ACC112 (cell line): ENCODE results near the gene DNAJC13.

Source experiments
- H2AFZ ChIP-seq: fragments of 200-600 bp; sonication (generic); one replicate; pipeline ENCODE4 v1.6.0; 2017; ENCODE audit warnings: antibody characterized with exemption, low read length; ENCODE audit not compliant: unreplicated experiment
- H3K27ac ChIP-seq: fragments of 200-600 bp; sonication (generic); 2 replicates; pipeline ENCODE4 v1.5.1; 2014; ENCODE audit warnings: low read depth, mild to moderate bottlenecking, antibody characterized with exemption, low read length, moderate library complexity
- H3K27me3 ChIP-seq: fragments of 200-600 bp; sonication (generic); 2 replicates; pipeline ENCODE4 v1.6.1; 2014; ENCODE audit warnings: mild to moderate bottlenecking, antibody characterized with exemption, low read length, moderate library complexity, mixed read lengths; ENCODE audit not compliant: insufficient read depth
- H3K36me3 ChIP-seq: fragments of 200-600 bp; sonication (generic); 2 replicates; pipeline ENCODE4 v1.6.1; 2016; ENCODE audit warnings: mild to moderate bottlenecking, antibody characterized with exemption, low read length, moderate library complexity, mixed read lengths; ENCODE audit not compliant: insufficient read depth
- H3K4me1 ChIP-seq: fragments of 200-600 bp; sonication (generic); one replicate; pipeline ENCODE4 v1.6.1; 2016; ENCODE audit warnings: low read length, mixed read lengths; ENCODE audit not compliant: insufficient read depth, unreplicated experiment, control insufficient read depth
- H3K4me3 ChIP-seq: fragments of 200-600 bp; sonication (generic); 2 replicates; pipeline ENCODE4 v1.5.1; 2014; ENCODE audit warnings: mild to moderate bottlenecking, low read depth, low read length
- H3K79me2 ChIP-seq: fragments of 200-600 bp; sonication (generic); one replicate; pipeline ENCODE4 v1.6.0; 2016; ENCODE audit warnings: low read length; ENCODE audit not compliant: control insufficient read depth, unreplicated experiment, insufficient read depth

The DNAJC13 gene

GRCh38 chr3:132435224-132435910, 18.1 kb downstream of the DNAJC13 start:
- Histone ChIP-seq H2AFZ (no peak overlapping the region), H3K79me2 (peaks cover 39% of the 10 kb centered on the region), H3K27ac (no peak overlapping the region), H3K4me1 (peaks cover 37% of the 10 kb centered on the region), H3K4me3 (no peak overlapping the region), H3K36me3 (peaks cover 29% of the 10 kb centered on the region; the same call in 1 of the 2 replicates), H3K27me3 (no peaks in the 10 kb centered on the region)

GRCh38 chr3:132435911-132436425, 18.7 kb downstream of the DNAJC13 start:
- Histone ChIP-seq H3K79me2 (peaks cover 39% of the 10 kb centered on the region), H3K27me3 (no peaks in the 10 kb centered on the region), H3K36me3 (peaks cover 31% of the 10 kb centered on the region; the same call in 1 of the 2 replicates), H2AFZ (no peak overlapping the region), H3K4me1 (peaks cover 37% of the 10 kb centered on the region), H3K27ac (no peak overlapping the region), H3K4me3 (no peak overlapping the region)

GRCh38 chr3:132443421-132443820, 26.1 kb downstream of the DNAJC13 start:
- Histone ChIP-seq H3K4me1 (peaks cover 26% of the 10 kb centered on the region), H3K4me3 (no peak overlapping the region), H3K27me3 (no peaks in the 10 kb centered on the region), H3K27ac (no peak overlapping the region), H3K36me3 (peaks cover 23% of the 10 kb centered on the region), H3K79me2 (peaks cover 46% of the 10 kb centered on the region), H2AFZ (no peak overlapping the region)

- Histone ChIP-seq H3K4me3 (peak overlapping the region; percentile 26; the same call in 1 of the 2 replicates), H3K27me3 (no peaks in the 10 kb centered on the region), H2AFZ (no peak overlapping the region), H3K4me1 (peaks cover 31% of the 10 kb centered on the region), H3K36me3 (peaks cover 26% of the 10 kb centered on the region), H3K79me2 (peaks cover 52% of the 10 kb centered on the region), H3K27ac (peak overlapping the region; percentile 39)
These were observed 27.1 kb downstream of the DNAJC13 start for GRCh38 chr3:132444383-132444782.

GRCh38 chr3:132445817-132446216, 28.5 kb downstream of the DNAJC13 start:
- H3K4me3 ChIP-seq, result no peak overlapping the region
- H2AFZ ChIP-seq, result no peak overlapping the region
- peaks cover 31% of the 10 kb centered on the region for H3K4me1 ChIP-seq
- H3K27me3 ChIP-seq, result no peaks in the 10 kb centered on the region
- peaks cover 48% of the 10 kb centered on the region for H3K79me2 ChIP-seq
- peaks cover 22% of the 10 kb centered on the region for H3K36me3 ChIP-seq
- 0 out of 2 replicates have a peak overlapping the region, but pooled peaks have one; percentile 8 for H3K27ac ChIP-seq

GRCh38 chr3:132448216-132448961, 31.1 kb downstream of the DNAJC13 start:
- Histone ChIP-seq H3K4me3 (no peak overlapping the region), H3K4me1 (peaks cover 31% of the 10 kb centered on the region), H3K27me3 (no peaks in the 10 kb centered on the region), H2AFZ (no peak overlapping the region), H3K79me2 (peaks cover 36% of the 10 kb centered on the region), H3K27ac (no peak overlapping the region), H3K36me3 (peaks cover 33% of the 10 kb centered on the region)

- Histone ChIP-seq H3K4me1 (no peaks in the 10 kb centered on the region), H3K27me3 (no peaks in the 10 kb centered on the region), H3K27ac (no peak overlapping the region), H3K79me2 (no peaks in the 10 kb centered on the region), H3K4me3 (no peak overlapping the region), H2AFZ (no peak overlapping the region), H3K36me3 (peaks cover 66% of the 10 kb centered on the region)
These were observed 38.8 kb downstream of the DNAJC13 start for GRCh38 chr3:132456136-132456535.

GRCh38 chr3:132456571-132456970, 39.3 kb downstream of the DNAJC13 start:
- peaks cover 66% of the 10 kb centered on the region for H3K36me3 ChIP-seq
- H3K4me1 ChIP-seq, result no peaks in the 10 kb centered on the region
- H3K27ac ChIP-seq, result no peak overlapping the region
- no peaks in the 10 kb centered on the region for H3K79me2 ChIP-seq
- H2AFZ ChIP-seq, result no peak overlapping the region
- no peaks in the 10 kb centered on the region for H3K27me3 ChIP-seq
- H3K4me3 ChIP-seq, result no peak overlapping the region

GRCh38 chr3:132457286-132457685, 40.0 kb downstream of the DNAJC13 start:
- Histone ChIP-seq H3K4me3 (no peak overlapping the region), H3K36me3 (peaks cover 63% of the 10 kb centered on the region), H3K79me2 (no peaks in the 10 kb centered on the region), H2AFZ (no peak overlapping the region), H3K27ac (no peak overlapping the region), H3K27me3 (no peaks in the 10 kb centered on the region), H3K4me1 (no peaks in the 10 kb centered on the region)

- Histone ChIP-seq H3K36me3 (peaks cover 56% of the 10 kb centered on the region), H3K27me3 (no peaks in the 10 kb centered on the region)
These were observed 42.2 kb downstream of the DNAJC13 start for GRCh38 chr3:132459551-132459950.

More at GRCh38 chr3:132459551-132459950, 42.2 kb downstream of the DNAJC13 start:
- Histone ChIP-seq H3K4me1 (peaks cover 19% of the 10 kb centered on the region), H3K4me3 (no peak overlapping the region), H3K27ac (no peak overlapping the region), H3K79me2 (no peaks in the 10 kb centered on the region), H2AFZ (no peak overlapping the region)
